MG63 (cell line): ENCODE measurements around the gene NUCKS1. TPM values are rescaled to one million over a fixed set of nuclear protein-coding genes. Genes with fewer than 3 reads are reported as not detected.

ENCODE experiments used
- DNase-seq: peaks from one replicate; pipeline ENCODE4 v3.0.0-alpha.2; 2020
- H3K27me3 ChIP-seq: fragments of 250-450 bp; sonication (Bioruptor Pico); 2 replicates; pipeline ENCODE4 v1.5.1; 2020; ENCODE audit warnings: mild to moderate bottlenecking, moderate library complexity
- H3K36me3 ChIP-seq: fragments of 250-450 bp; sonication (Bioruptor Pico); 2 replicates; pipeline ENCODE4 v1.5.1; 2020; ENCODE audit warnings: mild to moderate bottlenecking, moderate library complexity
- H3K4me3 ChIP-seq: fragments of 250-450 bp; sonication (Bioruptor Pico); 2 replicates; pipeline ENCODE4 v1.5.1; 2020; ENCODE audit warnings: mild to moderate bottlenecking, moderate library complexity
- H3K9me3 ChIP-seq: fragments of 250-450 bp; sonication (Bioruptor Pico); 2 replicates; pipeline ENCODE4 v1.5.1; 2020; ENCODE audit warnings: mild to moderate bottlenecking, moderate library complexity
- total RNA-seq: library from RNA; depleted of rRNA; stranded (reverse); fragments of >200 nt; shearing (Covaris generic); gene quantifications from 2 replicates; pipeline ENCODE4 v1.2.3, GENCODE V29; 2014; ENCODE audit warnings: low replicate concordance; rRNA removed

The NUCKS1 gene, protein sequence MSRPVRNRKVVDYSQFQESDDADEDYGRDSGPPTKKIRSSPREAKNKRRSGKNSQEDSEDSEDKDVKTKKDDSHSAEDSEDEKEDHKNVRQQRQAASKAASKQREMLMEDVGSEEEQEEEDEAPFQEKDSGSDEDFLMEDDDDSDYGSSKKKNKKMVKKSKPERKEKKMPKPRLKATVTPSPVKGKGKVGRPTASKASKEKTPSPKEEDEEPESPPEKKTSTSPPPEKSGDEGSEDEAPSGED
- 228 and 336 TPM in 2 replicates for total RNA-seq

DNA sequence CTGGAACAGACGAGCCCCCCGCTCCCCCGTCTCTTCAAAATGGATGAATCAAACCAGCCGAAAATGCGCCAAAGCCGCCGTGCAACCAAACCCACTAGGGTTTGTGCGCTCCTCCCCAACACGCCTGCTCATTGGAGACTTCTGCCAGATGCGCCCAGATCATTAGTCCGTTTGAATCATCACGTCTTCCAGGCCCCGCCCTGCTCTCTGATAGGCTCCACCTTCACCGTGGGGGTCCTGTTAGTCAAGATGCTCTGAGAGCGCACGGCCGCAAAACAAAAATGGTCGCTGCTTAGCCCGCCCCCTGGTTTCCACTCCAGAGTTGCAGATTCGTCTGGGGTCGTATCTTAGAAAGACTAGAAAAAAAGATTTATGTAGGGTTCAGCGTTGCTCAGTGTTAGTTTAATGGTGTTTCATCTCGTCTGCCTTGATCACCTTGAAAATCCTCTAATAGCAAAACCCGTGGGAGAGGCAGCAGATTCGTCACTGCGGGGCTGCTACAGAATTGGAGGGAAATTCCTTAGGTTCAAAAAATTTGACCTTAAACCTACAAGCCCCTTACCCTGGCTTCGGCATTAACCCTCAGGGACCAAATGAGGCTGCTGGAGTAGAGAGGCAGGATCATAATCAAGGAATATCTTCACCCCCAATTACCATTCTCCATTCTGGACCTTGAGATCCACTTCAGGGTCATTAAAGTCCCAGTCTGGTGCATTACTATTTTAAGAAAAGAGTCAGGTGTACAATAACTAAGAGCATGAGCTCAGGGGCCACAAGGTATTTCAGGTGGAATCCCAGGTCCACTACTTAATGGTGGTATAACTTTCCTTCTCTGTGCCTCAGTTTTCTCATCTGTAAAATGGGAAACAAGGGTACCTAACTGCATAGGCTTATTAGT is at the start of gene NUCKS1:
Gene NUCKS1, minus strand, starts transcription at position 45 of the 898 bp plus-strand sequence. CDS start 209 bp downstream, outside the sequence.
- Histone ChIP-seq H3K36me3 (peaks cover 39% of the 10 kb centered on the region), H3K9me3 (no peaks in the 10 kb centered on the region), H3K4me3 (peak within 1 kb of the TSS; percentile 82), H3K27me3 (no peaks in the 10 kb centered on the region)
- peak; percentile 99 for DNase-seq

GRCh38 chr1:205798577-205798976 is 48.6 kb upstream of the NUCKS1 start:
- no peak for DNase-seq
- Histone ChIP-seq H3K27me3 (no peaks in the 10 kb centered on the region), H3K9me3 (no peaks in the 10 kb centered on the region), H3K4me3 (no peak overlapping the region), H3K36me3 (peaks cover 65% of the 10 kb centered on the region)

DNA sequence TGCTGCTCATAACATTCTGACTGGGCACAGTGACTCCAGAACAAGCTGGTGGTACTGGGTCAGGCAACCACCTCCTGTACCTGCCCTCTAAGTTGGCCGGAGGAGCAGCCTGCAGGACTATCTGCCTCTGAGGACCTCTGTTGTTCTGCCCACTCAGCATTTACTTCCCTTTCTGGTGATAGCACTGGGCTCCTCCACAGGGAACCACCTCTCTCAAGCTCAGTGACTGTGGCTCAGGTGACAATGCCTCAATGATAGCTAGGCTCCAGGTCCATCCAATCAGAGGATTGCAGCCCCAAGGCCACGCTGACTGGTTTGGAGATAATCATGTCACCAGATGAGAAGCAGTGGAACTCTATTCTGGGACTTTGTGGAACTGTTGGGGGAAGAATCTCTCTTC is 47.2 kb upstream of the NUCKS1 start:
- H3K27me3 ChIP-seq: no peaks in the 10 kb centered on the region
- no peaks in the 10 kb centered on the region for H3K9me3 ChIP-seq
- H3K36me3 ChIP-seq: peaks cover 69% of the 10 kb centered on the region
- no peak for DNase-seq
- H3K4me3 ChIP-seq: no peak overlapping the region

GRCh38 chr1:205794011-205794730 is 44.2 kb upstream of the NUCKS1 start:
- DNase-seq: no peak
- H3K9me3 ChIP-seq: no peaks in the 10 kb centered on the region
- peaks cover 67% of the 10 kb centered on the region for H3K36me3 ChIP-seq
- no peaks in the 10 kb centered on the region for H3K27me3 ChIP-seq
- no peak overlapping the region for H3K4me3 ChIP-seq

- Histone ChIP-seq H3K36me3 (peaks cover 60% of the 10 kb centered on the region), H3K27me3 (no peaks in the 10 kb centered on the region), H3K4me3 (no peak overlapping the region), H3K9me3 (no peaks in the 10 kb centered on the region)
- no peak for DNase-seq
These were observed 43.1 kb upstream of the NUCKS1 start for GRCh38 chr1:205792961-205793673.

- Histone ChIP-seq H3K27me3 (no peaks in the 10 kb centered on the region), H3K9me3 (no peaks in the 10 kb centered on the region), H3K4me3 (no peak overlapping the region), H3K36me3 (peaks cover 56% of the 10 kb centered on the region)
- DNase-seq: no peak
These were observed 42.5 kb upstream of the NUCKS1 start for GRCh38 chr1:205792481-205792881.

DNA sequence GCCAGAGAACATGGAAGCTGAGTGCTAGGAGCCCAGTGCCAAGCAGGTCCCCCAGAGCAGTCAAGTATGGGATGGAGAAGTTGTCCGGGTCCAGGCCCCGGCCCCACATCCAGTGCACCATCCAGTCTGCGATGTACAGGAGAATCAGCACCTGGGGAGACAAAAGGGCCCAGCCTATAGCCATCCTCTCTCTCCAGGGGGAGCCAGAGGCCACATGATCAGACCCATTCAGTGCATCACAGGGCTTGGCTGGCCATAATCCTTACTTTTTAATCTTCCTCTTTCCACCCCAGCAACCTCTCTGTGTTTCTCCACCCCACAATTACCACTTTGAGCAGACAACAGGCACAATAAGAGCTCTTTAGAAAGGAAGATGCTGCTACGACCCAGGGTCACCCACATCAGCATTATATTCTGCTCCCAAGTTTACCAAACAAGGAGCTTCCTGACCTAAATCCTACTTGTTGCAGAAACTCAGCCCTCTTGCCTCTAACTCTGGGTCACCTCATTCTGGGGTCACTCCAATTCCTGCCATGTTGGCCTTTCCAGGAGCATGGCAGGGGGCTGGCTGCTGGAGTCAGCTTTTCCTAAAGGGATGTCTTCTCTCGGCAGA is 41.7 kb upstream of the NUCKS1 start:
- DNase-seq: peak; percentile 43
- Histone ChIP-seq H3K27me3 (no peaks in the 10 kb centered on the region), H3K9me3 (no peaks in the 10 kb centered on the region), H3K4me3 (no peak overlapping the region), H3K36me3 (peaks cover 50% of the 10 kb centered on the region)

DNA sequence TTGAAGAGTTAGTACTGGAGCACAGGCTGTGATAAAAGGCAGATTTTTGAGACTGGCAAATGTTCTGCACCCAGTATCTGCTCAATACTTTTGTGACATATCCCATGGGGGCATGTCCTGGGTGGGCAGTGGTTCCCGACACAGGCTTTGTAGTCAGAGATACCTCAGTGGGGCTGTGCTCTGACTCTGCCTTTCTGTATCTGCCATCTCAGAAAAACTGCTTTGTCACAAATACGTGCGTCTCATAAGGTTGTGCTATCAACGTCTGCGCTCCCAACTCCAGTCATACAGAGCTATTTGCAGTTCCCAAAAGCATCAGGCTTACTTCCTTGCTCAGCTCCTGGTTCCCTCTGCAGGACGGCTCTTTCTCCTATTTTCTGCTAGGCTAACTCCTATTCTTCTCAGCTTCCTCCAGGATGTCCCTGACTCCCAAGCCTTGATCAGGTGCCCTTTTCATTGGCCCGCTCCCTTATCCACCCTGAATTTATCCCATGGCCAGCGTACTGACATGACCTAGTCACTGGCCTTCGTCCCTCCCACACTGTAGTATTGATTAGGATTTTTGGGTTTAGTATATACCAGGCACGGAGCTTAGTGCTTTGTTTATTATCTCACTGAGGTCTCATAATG is 37.4 kb upstream of the NUCKS1 start:
- Histone ChIP-seq H3K27me3 (no peaks in the 10 kb centered on the region), H3K9me3 (no peaks in the 10 kb centered on the region), H3K4me3 (no peak overlapping the region), H3K36me3 (peaks cover 20% of the 10 kb centered on the region)
- no peak for DNase-seq

- Histone ChIP-seq H3K4me3 (no peak overlapping the region), H3K36me3 (peaks cover 20% of the 10 kb centered on the region), H3K27me3 (no peaks in the 10 kb centered on the region), H3K9me3 (no peaks in the 10 kb centered on the region)
- DNase-seq: no peak
These were observed 36.6 kb upstream of the NUCKS1 start for GRCh38 chr1:205786601-205787000.

DNA sequence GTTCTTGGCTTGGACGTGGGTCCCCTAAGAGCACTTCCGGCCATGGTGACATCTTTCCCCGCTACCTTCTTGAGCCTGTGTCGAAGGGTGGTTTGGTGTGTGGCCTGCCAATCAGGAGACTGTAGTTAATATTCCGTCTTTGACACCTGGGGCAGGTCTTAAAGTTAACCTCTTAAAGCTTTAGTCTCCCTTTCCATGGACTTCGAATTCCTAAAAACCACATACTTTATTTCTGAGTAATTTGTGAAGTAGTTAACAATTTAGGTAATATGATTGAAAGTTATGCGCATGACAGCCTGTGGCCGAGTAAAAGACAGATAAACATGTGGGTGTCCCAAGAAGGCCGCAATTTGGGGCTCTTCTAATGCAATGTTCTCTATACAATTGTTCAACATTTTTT is 35.5 kb upstream of the NUCKS1 start:
- Histone ChIP-seq H3K9me3 (no peaks in the 10 kb centered on the region), H3K36me3 (peaks cover 9% of the 10 kb centered on the region), H3K4me3 (no peak overlapping the region), H3K27me3 (no peaks in the 10 kb centered on the region)
- DNase-seq: no peak

DNA sequence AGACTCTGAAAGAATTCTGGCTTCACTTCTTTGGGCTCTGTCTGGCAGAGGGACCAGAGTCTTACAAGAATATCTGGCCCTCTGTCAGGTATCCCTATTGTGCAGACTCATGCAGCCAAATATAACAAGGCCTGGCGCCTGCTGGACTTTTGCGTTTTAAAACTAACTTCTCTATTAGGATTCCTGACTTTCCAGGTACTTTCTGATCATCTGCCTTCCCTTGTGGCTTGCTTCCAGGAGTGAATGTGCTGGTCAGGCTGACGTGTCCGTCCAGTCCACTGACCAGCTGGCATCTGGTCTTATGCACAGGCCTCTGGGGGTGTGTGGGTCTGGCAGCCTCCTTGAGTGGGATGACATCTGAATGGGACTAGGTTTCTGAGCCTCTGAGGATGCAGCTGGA is 33.9 kb upstream of the NUCKS1 start:
- Histone ChIP-seq H3K36me3 (no peaks in the 10 kb centered on the region), H3K27me3 (no peaks in the 10 kb centered on the region), H3K4me3 (no peak overlapping the region), H3K9me3 (no peaks in the 10 kb centered on the region)
- peak; percentile 91 for DNase-seq

GRCh38 chr1:205783433-205783795 is 33.4 kb upstream of the NUCKS1 start:
- no peak overlapping the region for H3K4me3 ChIP-seq
- DNase-seq: no peak
- no peaks in the 10 kb centered on the region for H3K36me3 ChIP-seq
- no peaks in the 10 kb centered on the region for H3K27me3 ChIP-seq
- no peaks in the 10 kb centered on the region for H3K9me3 ChIP-seq

- no peaks in the 10 kb centered on the region for H3K27me3 ChIP-seq
- peak; percentile 62 for DNase-seq
- no peaks in the 10 kb centered on the region for H3K9me3 ChIP-seq
- H3K4me3 ChIP-seq: no peak overlapping the region
- H3K36me3 ChIP-seq: no peaks in the 10 kb centered on the region
These were observed 32.8 kb upstream of the NUCKS1 start for GRCh38 chr1:205782627-205783432.

DNA sequence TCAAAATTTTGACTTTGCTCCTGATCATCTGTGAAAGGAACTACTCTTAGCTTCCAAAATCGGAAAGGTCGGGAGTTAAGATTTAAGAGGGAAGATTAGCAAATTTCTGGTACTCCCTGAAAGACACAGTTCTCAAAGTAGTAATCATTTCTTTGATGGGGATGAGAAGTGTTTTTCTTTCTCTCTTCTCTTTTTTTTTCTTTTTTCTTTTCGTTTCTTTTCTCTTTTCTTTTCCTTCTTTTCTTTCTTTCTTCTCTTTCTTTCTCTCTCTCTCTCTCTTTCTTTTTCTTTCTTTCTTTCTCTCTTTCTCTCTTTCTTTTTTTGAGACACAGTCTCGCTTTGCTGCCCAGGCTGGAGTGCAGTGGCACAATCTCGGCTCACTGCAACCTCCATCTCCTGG is 30.4 kb upstream of the NUCKS1 start:
- Histone ChIP-seq H3K4me3 (no peak overlapping the region), H3K27me3 (no peaks in the 10 kb centered on the region), H3K9me3 (no peaks in the 10 kb centered on the region), H3K36me3 (no peaks in the 10 kb centered on the region)
- no peak for DNase-seq

DNA sequence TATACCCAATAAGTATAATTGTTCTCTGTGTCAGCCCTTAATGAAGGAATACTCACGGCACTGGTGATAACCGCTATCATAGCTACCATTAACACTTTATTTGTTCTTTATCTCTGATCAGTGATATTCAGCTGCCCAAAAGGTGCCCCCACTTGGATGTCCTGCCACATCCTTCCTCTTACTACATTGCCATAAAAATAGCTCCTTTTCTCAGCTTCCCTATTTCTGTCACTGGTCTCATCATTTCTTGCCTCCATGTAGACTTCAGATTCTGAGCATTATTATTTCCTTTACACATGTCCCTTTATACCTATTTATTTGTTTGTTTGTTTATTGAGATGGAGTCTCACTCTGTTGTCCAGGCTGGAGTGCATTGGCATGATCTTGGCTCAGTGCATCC is 28.0 kb upstream of the NUCKS1 start:
- Histone ChIP-seq H3K36me3 (peaks cover under 1% of the 10 kb centered on the region; the same call in 1 of the 2 replicates), H3K9me3 (no peaks in the 10 kb centered on the region), H3K4me3 (no peak overlapping the region), H3K27me3 (no peaks in the 10 kb centered on the region)
- DNase-seq: no peak
